Bone marrow (tissue), 2 donors: ENCODE results near the gene ARSI.

ENCODE experiments used
- DNase-seq, 2 donors: peaks; one replicate each; lab custom pipeline; 2025; lab: John Stamatoyannopoulos, UW

The ARSI gene

GRCh38 chr5:150293091-150293941 is 9.4 kb downstream of the ARSI start:
- no peak for DNase-seq

GRCh38 chr5:150291388-150292385 is 11.0 kb downstream of the ARSI start:
- DNase-seq = no peak

- DNase-seq = no peak
These were observed 12.9 kb downstream of the ARSI start, which contains the start of gene CAMK2A for GRCh38 chr5:150289551-150290390. Gene CAMK2A, minus strand, starts transcription at chr5:150289773. Its CDS starts 148 bp downstream, at chr5:150289625.

- no peak for DNase-seq
These were observed 13.9 kb downstream of the ARSI start for GRCh38 chr5:150288791-150289190.

GRCh38 chr5:150288361-150288760 is 14.3 kb downstream of the ARSI start:
- DNase-seq = no peak

GRCh38 chr5:150286820-150287219 is 15.9 kb downstream of the ARSI start:
- DNase-seq = no peak

GRCh38 chr5:150285114-150285513 is 17.6 kb downstream of the ARSI start:
- no peak for DNase-seq

GRCh38 chr5:150284311-150284710 is 18.4 kb downstream of the ARSI start:
- DNase-seq = no peak

GRCh38 chr5:150283904-150284303 is 18.8 kb downstream of the ARSI start:
- DNase-seq = no peak

- DNase-seq = no peak
These were observed 20.7 kb downstream of the ARSI start for GRCh38 chr5:150281987-150282386.

- no peak for DNase-seq
These were observed 23.2 kb downstream of the ARSI start for GRCh38 chr5:150279330-150280020.

GRCh38 chr5:150278916-150279315 is 23.8 kb downstream of the ARSI start:
- DNase-seq = no peak

- DNase-seq = no peak
These were observed 24.5 kb downstream of the ARSI start for GRCh38 chr5:150278046-150278730.

- no peak for DNase-seq
These were observed 25.7 kb downstream of the ARSI start for GRCh38 chr5:150277043-150277442.

GRCh38 chr5:150274811-150275210 is 27.9 kb downstream of the ARSI start:
- no peak for DNase-seq

- no peak for DNase-seq
These were observed 30.2 kb downstream of the ARSI start for GRCh38 chr5:150272531-150272930.

GRCh38 chr5:150271923-150272322 is 30.8 kb downstream of the ARSI start:
- no peak for DNase-seq

- DNase-seq = no peak
These were observed 31.4 kb downstream of the ARSI start for GRCh38 chr5:150271296-150271692.

- no peak for DNase-seq
These were observed 32.0 kb downstream of the ARSI start for GRCh38 chr5:150270541-150271295.

- no peak for DNase-seq
These were observed 35.8 kb downstream of the ARSI start for GRCh38 chr5:150266871-150267291.
